ENCODE results near the gene FLT4.
A peak's percentile ranks its signal among the peaks of the same experiment; 100 is the strongest.
"Not testable (repeated sequence)": the region's sequence is repeated elsewhere in the genome, so short reads cannot be mapped to it uniquely, and the experiment has no call there.

The FLT4 gene

DNA sequence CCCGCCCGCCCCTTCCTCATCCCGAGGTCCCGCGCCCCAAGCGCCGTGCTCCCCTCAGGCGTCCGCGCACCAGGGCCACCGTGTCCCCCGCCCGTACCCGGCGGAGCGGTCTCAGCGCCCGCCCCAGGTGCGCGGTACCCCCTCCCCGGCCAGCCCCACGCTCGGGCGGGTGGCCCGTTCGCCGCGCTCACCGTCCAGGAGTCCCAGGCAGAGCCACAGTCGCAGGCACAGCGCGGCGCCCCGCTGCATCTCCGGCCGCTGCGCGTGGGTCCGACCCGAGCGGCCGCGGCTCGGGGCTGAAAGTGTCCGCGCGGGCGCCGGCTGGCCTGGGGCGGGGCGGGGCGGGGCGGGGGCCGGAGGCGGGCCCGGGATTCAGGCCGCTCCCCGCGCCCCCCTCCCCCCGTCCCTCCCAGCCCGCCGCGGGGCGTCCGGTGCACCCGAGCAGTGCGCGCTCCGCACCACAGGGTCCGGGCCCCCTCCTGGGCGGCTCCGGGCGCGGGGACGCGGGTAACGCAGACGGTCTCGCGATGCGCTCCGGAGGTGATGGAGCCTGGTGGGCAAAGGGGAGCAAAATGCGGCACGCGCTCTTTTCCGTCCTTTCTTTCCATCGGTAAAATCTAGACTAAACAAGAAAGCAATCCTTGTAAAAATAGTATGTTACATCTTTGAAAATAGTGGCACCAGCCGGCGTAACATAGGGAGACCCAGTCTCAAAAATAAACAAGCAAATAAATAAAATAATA, at the start of gene FLT4:
Gene FLT4 (minus strand): TSS at position 304 of the 743 bp plus-strand sequence. CDS start 55 bp downstream, at position 249.
- no peak for DNase-seq (ENCODE audit: low spot score)

DNA sequence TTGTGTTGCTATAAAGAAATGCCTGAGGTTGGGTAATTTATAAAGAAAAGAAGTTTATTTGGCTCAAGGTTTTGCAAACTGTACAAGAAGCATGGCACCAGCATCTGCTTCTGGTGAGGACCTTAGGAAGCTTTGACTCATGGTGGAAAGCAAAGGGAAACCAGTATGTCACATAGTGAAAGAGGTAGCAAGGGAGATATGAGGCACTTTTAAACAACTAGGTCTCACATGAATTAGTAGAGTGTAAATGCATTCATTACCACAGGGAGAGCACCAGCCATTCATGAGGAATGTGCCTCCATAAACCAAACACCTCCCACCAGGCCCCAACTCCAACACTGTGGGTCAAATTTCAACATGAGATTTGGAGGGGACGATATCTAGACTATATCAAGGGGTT, 49.6 kb upstream of the FLT4 start:
- no peak for DNase-seq (ENCODE audit: low spot score)

DNA sequence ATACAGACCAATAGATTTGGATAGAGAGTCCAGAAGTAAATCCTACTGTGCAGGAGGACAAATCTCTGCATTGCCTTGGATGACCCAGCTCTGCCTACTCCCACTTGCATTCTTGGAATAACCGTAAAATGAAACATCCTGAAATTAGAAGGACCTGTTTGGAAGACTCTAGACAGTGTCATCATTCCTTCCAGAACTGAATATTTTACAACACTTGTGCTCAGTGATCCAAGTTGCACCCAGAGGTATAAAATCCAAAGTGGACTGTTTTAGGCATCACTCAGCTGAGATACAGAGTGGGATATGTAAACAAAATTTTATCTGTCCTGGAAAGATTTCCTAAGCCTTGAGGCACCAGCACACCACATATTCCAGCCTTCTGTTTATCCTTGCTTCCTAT, 46.7 kb upstream of the FLT4 start:
- DNase-seq (ENCODE audit: low spot score), result no peak

DNA sequence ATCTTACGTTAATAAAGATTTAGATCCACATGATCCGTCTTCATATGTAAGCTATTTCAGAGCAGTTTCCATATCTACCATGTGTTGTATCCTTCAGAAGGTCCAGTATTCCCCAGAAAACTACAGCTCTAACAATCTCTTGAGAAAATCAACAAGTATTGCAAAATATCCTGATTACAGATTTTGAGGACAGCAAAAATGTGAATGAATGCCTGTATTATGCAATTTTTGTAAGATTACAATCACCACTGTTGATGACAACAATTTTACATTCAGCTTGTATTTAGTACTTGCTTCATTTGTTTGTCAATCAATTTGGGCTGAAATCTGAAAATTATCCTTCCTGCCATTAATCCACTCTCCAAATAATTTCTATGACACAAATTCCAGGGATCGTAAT, 43.0 kb upstream of the FLT4 start:
- no peak for DNase-seq (ENCODE audit: low spot score)

DNA sequence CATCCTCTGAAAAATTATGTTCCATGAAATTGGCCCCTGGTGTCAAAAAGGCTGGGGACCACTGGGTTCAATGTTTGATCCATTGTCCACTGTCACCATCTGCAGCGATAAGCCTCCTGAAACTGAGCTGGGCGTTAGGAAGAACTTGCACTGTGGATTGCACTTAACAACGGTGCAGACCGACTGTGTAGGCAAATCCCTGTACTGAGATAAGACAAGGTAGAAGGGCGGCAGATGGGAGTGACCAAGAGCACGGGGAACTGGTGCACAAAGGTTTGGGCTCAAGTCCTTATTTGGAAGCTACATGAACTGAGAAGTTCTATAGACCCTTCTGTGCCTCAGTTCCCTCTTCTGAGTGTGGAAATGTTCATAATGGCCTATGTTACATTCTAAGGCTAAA, 41.6 kb upstream of the FLT4 start:
- DNase-seq (ENCODE audit: low spot score), result no peak

DNA sequence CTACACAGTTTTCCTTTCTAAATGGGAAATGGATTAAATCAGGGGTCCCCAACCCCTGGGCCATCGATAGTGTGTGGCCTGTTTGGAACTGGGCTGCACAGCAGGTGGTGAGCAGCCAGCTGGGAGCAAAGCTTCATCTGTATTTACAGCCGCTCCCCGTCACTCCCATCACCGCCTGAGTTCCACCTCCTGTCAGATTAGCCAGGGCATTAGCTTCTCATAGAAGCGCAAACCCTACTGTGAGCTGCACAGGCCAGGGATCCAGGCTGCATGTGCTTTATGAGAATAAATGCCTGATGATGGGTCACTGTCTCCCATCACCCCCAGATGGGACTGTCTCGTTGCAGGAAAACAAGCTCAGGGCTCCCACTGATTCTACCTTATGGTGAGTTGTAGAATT, 41.2 kb upstream of the FLT4 start:
- DNase-seq (ENCODE audit: low spot score), result no peak

DNA sequence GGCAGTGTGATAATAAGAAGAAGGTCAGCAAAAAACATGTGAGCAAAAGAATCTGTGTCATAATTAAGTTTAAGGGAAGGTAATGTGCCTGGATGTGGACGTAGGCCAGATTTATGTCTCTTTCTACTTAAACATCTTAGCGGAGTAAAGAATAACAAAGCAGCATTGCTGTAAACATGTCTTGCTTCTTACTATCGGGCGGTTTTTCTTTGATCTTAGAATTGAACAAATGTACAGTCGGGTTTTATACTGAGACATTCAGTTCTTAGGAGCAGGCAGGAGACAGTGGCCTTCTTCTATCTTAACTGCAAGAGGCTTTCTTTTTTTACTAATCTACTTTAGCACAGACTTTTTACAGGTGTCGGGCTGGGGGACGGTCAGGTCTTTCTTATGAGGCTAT, 40.4 kb upstream of the FLT4 start:
- no peak for DNase-seq (ENCODE audit: low spot score)

DNA sequence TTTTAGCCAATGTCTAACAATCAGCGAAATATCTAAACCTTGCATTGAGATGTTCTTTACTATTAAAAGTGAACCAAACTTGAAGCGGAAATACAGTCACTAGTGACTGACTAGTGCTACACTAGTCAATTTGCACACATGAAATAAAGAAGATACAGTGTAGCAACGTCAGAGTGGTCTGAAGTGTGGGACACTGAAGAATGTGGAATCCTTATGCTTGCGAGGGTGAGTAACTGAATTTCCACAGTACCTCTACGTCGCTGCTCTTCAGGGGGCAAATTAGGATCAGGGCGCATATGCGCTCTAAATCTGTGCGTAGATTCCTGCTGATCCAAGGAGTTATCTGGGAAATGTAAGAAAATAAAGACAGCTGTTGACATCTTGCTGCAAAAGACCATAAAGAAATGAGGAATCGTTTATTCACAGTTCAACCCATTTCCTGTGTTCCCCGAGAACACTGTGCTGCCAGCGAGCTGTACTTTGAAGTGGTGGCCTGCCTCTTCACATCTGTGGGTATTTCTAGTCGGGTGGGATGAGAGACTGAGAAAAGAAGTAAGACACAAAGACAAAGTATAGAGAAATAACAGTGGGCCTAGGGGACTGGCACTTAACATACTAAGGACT, 39.8 kb upstream of the FLT4 start:
- DNase-seq (ENCODE audit: low spot score), result no peak

DNA sequence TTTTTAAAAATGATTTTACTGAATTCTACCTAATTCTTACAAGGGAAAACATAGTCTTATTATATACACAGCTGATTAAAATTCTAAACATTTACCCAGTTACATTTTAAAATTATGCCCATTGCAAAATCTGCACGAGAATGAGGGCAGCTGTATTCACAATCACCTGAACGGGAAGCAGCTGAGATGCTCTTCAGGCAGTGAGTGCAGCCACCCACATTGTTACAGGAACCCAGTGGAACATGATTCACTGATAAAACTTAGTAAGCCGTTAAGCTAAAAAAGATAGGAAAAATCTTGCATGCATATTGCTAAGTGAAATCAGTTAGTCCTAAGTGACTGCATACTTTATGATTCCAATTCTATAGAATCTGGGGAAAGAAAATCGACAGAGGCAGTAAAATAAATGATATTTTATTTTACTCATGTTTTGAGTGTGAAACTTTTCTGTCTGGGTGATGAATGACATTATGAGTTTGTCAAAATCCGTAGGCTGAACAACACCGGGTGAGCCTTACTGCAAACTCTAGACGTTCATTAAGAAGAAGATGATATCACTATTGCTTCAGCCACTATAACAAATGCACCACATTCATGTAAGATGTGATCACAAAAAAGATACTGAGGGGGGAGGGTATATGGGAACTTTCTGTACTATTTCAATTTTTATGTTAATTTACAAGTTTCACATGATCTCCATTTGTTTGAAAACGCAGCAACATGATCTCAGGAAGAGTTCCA, 39.1 kb upstream of the FLT4 start:
- no peak for DNase-seq (ENCODE audit: low spot score)

DNA sequence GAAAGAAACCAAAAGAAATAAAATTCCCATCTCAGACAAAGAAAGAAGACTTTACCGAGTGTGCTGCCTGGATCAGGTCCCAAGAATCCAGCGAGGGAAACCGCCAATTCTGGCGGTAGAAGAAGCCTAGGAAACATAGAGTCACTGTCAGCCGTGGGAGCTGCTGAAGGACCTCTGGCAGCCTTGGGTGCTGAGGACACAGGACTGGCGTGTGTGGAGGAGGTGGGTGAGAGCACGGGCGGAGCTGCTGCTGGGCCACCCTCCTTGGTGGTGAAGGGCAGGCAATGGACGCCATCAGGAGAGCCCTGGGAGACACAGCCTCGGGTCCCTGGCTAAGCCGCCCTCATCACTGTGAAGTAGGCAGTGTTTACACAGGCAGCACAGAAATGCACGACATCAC, 37.4 kb upstream of the FLT4 start:
- not testable (repeated sequence) for DNase-seq (ENCODE audit: low spot score)

DNA sequence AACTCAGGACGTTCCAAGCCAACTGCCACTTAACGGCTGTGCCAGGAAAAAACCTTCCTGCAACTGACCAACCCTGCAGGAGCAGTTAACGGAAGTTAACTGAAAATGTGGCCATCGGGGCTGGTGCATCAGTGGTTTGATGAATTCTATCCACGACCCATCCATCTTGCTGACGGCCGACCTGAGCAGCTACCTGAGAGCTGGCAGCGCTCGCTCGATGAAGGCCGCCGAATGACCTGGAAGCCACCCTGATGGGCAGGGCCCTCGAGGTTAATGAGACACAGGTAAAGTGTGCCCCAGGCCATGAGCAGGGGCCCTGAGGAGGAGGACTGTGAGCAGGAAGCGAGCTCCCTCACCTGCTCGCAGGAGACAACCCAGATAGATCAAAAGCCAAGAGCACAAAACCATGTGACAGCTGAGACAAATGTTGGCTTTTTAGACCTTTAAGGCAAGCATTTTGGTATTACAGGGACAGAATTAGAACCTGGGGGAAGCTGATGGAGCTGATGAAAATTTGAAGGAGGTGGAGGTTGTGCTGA, 35.3 kb upstream of the FLT4 start:
- DNase-seq (ENCODE audit: low spot score), result no peak

DNA sequence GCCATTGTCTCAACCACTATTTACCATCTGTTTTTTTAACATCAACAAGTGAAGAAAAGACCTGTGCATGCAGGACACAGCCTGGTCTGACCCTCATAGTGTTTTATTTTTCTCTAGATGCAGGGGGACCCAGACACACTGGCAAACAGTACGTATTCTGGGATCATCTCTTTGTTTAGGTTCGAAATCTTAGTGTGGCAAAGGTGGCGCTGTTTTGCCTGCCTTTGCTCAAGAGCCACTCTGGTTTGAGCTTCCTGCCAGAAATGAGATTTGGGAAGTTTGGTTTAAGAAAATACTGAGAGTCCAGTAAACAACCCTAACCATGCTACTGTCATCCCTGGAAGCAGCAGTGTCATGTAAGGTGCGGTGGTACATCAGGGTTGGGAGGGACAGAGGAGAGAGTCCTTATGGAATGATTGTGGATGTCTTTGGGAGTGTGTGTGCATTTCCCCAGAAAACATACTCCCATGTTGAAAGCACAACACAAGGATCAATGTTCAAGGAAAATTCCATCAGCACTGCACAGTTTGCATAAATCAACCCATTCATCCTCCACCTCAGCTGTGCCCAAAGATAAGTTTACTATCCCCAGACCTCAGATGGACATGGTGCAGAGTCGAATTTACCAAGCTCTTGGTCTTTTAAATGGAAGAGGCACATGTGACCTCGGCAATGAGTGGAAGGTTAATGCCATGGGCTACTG, 34.0 kb upstream of the FLT4 start:
- DNase-seq (ENCODE audit: low spot score), result no peak

DNA sequence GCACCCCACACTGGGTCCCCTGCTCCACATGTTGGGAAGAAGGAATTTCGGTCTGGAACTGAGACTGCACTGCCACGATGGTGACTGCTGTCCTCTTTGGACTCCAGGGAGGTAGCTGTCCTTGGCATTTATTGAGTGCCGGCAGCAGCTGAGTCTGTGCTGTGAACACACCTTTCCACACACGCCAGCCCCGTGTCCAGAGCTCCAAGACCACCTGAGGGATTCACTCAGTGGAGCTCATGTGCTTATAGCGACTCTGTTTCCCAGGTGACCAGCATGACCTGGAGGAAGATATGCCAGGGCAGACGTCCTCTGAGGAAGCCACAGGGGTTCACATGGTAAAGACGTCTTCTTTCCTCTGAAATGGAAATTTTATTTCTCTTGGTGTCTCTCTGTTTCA, 33.2 kb upstream of the FLT4 start:
- no peak for DNase-seq (ENCODE audit: low spot score)

DNA sequence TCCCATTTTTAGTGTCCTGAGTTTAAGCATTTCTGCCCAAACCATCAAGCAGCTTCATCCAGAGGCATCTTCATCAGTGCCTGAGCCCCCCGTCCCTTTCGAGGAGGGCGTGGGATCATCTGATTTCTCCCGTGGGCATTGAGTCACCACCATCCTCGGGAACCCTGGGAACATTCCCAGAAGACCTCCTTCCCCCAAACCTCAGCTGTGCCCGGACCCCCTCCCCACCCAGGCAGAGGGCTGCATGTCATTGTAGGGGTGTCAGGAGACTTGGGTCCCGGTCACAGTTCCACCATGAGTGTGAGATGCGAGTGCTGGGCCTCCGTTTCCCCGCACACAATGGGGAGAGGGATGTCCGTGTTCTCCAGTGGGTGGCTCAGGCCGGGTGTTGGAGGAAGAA, 32.6 kb upstream of the FLT4 start:
- DNase-seq (ENCODE audit: low spot score), result not testable (repeated sequence)

DNA sequence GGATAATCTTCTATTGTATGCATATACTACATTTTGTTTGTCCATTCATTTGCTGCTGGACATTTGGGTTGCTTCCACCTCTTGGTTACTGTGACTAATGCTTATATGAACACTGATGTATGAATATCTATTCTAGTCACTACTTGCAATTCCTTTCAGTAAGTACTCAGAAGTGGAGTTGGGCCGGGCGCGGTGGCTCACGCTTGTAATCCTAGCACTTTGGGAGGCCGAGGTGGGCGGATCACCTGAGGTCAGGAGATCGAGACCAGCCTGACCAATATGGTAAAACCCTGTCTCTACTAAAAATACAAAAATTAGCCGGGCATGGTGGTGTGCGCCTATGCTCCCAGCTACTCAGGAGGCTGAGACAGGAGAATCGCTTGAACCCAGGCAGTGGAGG, 28.9 kb upstream of the FLT4 start:
- not testable (repeated sequence) for DNase-seq (ENCODE audit: low spot score)

DNA sequence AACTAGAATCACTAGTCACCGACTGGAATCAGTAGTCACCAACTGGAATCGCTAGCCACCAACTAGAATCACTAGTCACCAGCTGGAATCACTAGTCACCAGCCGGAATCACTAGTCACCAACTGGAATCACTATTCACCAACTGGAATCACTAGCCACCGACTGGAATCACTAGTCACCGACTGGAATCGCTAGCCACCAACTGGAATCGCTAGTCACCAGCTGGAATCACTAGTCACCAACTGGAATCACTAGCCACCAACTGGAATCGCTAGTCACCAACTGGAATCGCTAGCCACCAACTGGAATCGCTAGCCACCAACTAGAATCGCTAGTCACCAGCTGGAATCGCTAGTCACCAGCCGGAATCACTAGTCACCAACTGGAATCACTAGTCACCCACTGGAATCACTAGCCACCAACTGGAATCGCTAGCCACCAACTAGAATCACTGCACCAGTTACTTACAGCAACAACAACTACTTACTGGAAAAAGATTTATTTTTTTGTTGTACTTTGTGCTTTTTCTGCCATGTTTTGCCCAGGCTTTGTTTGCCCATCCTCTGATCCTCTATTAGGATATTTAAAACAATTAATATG, 25.7 kb upstream of the FLT4 start:
- DNase-seq (ENCODE audit: low spot score), result no peak

DNA sequence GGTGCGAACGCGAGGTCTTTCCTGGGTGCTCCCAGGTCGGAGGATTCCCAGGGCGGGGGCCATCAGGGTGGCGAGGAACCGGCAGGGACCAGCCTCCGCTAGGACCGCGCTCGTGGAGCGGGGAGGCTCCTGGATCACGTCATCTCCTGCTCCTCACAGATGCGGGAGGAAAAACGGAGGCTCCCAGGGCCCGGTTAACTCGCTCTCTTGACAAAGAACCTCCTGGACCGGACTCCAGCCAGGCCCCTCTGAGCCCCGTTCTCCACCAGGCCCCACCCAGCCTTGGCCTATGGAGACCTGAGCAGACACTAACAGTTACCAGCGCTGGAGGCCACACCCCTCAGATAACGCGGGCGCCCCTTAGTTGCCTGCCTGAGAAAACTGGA, 24.7 kb upstream of the FLT4 start:
- DNase-seq (ENCODE audit: low spot score), result not testable (repeated sequence)

DNA sequence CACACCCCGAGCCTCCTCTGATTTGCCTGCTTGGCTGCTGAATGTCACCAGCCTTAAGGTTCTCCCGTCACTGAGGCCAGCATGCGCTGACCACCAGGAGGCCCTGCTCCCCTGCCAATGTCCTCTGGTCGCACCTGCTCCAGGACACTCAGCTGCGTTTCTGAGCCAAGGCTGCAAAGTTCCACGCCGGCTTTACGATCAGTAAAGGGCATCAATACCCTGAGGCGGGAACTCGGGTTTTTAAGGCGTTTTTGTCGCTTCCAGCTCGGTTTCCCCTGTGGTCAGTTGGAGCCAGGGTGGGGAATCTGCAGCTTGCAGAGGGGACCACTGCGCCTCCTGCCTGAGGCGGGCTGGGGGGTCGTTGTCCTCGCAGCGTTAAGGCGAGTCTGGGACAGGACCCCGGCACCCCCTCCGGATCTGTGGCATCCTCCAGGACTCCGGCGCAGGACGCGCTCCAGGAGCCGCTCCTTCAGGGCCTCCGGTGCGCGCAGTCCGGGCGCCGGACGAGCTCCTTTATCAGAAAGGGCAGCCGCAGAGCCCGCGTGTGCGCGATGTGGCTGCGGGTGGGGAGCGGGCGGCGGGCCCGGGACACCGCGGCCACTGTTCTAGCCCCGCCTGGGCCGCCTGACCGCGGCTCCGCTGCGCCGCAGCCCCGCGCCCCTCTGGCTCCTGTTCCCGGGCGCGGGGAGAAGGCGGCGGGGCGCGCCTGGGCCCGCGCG, 24.1 kb upstream of the FLT4 start:
- no peak for DNase-seq (ENCODE audit: low spot score)

DNA sequence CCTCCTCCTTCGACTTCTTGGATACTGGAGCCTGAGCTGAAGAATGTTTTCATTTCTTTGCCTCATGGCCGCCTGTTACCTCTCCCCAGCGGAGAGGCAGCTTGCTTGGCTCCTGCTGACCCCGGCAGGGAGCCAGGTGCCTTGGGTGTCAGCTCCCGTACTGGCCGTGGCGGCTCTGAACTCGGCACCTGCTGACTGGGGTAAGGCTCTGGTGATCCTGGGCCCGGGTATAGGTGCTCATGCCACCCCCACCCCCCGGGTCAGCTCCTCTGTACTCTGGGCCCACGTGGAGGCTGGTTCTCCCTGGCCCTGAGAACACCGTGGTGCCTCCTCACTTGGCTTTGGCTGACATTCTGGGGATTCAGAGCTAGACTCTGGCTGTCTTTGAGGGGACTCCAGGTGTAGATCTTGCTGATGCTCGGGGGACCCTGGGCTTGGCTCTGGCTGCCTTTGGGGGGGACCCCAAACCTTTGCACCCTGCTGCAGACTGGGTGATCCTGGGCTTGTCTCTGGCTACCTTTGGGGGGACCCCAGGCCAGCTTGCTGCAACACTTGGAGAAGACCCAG, 22.6 kb upstream of the FLT4 start:
- not testable (repeated sequence) for DNase-seq (ENCODE audit: low spot score)

DNA sequence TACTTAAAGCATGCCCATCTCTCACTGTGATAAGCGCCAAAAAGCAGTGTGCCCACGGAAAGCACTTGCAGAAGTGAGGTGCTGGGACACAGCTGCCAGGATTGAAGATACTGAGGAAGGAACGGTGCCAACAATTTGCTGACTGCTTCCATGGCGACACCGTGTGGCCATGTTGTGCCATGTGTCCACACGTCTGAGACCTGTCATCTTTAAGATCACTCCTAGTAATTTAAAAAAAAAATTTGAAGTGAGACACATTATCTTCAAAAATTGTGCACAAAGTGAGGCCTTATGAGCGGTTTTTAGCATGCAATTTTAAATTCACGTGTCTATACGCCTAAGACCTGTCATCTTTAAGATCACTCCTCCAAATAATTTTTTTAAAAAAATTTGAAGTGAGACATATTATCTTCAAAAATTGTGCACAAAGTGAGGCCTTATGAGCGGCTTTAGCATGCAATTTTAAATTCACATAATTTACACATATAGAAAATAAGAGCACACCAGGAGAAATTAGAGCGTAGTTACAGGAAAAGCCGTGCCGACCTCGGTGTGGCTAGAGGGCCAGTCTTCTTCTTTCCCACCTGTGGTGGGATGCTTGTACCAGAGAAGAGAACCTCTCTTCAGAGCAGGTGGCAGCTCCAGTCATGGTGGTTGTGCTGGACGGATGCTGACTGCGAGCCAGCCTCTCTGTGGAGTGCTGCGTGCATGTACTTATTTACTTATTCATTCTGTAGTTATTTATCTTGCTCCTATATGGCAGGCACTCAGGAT, 21.4 kb upstream of the FLT4 start:
- DNase-seq (ENCODE audit: low spot score), result peak; percentile 64

Data from kidney capillary endothelial cell (primary cell).